Smooth muscle cell (in vitro differentiated cells): ENCODE measurements around the gene RGS7. TPM values are rescaled to one million over a fixed set of nuclear protein-coding genes. Genes with fewer than 3 reads are reported as not detected.

Experiments
- DNase-seq: peaks from one replicate; lab custom pipeline; 2025; ENCODE audit not compliant: unreplicated experiment; lab: John Stamatoyannopoulos, UW
- H2AFZ ChIP-seq: fragments of 200-600 bp; sonication (generic); 2 replicates; pipeline ENCODE4 v1.6.0; 2016; ENCODE audit warnings: antibody characterized with exemption, low read depth, mild to moderate bottlenecking
- H3F3A ChIP-seq: fragments of 200-600 bp; sonication (generic); 2 replicates; pipeline ENCODE4 v1.6.0; 2017; ENCODE audit warnings: antibody characterized with exemption, low read depth
- H3K27ac ChIP-seq: fragments of 200-600 bp; sonication (generic); 2 replicates; pipeline ENCODE4 v1.5.1; 2016; ENCODE audit warnings: low read depth, mild to moderate bottlenecking
- H3K27me3 ChIP-seq: fragments of 200-600 bp; sonication (generic); 2 replicates; pipeline ENCODE4 v1.6.1; 2016; ENCODE audit warnings: low read depth, mild to moderate bottlenecking
- H3K36me3 ChIP-seq: fragments of 200-600 bp; sonication (generic); 2 replicates; pipeline ENCODE4 v1.5.1; 2016; ENCODE audit warnings: low read depth
- H3K4me1 ChIP-seq: fragments of 200-600 bp; sonication (generic); 2 replicates; pipeline ENCODE4 v1.5.1; 2016; ENCODE audit warnings: low read depth
- H3K4me2 ChIP-seq: fragments of 200-600 bp; sonication (generic); 2 replicates; pipeline ENCODE4 v1.6.0; 2016; ENCODE audit warnings: mild to moderate bottlenecking
- H3K4me3 ChIP-seq: fragments of 200-600 bp; sonication (generic); 2 replicates; pipeline ENCODE4 v1.5.1; 2016; ENCODE audit warnings: mild to moderate bottlenecking
- H3K79me2 ChIP-seq: fragments of 200-600 bp; sonication (generic); 2 replicates; pipeline ENCODE4 v1.6.0; 2016; ENCODE audit warnings: low read depth, mild to moderate bottlenecking
- H3K9ac ChIP-seq: fragments of 200-600 bp; sonication (generic); 2 replicates; pipeline ENCODE4 v1.6.0; 2016; ENCODE audit warnings: low read depth
- H3K9me3 ChIP-seq: fragments of 200-600 bp; sonication (generic); replicated peaks from 2 replicates; pipeline ENCODE4 v1.5.1; 2016; ENCODE audit warnings: low read depth
- H4K20me1 ChIP-seq: fragments of 200-600 bp; sonication (generic); 2 replicates; pipeline ENCODE4 v1.6.0; 2016; ENCODE audit warnings: low read depth
- CTCF ChIP-seq: fragments of 200-600 bp; sonication (generic); IDR thresholded peaks from 2 replicates; pipeline ENCODE4 v1.5.1; 2017; ENCODE audit warnings: borderline replicate concordance, mild to moderate bottlenecking, antibody characterized with exemption; ENCODE audit not compliant: insufficient read depth, poor library complexity, severe bottlenecking
- WGBS: methylation state at CpG from one replicate; pipeline ENCODE4 v1.1.7; 2016; ENCODE audit warnings: low lambda C conversion rate; 5-methylcytosine and 5-hydroxymethylcytosine counted together
- polyA plus RNA-seq: library from polyadenylated mRNA; unstranded; fragments of >200 nt; fragmentation: Nextera tagmentation; extraction: Ambion mirVana; gene quantifications from 2 replicates; pipeline ENCODE4 v1.2.1, GENCODE V29; 2016
- total RNA-seq: library from RNA; depleted of rRNA; stranded (reverse); fragments of >200 nt; gene quantifications from 2 replicates; pipeline ENCODE4 v1.2.3, GENCODE V29; 2014

RGS7 gene
- total and polyA plus RNA-seq, 2 experiments from 2014 or later: 0.16 TPM; not detected in 1

GRCh38 chr1:241219449-241219848, 137.6 kb downstream of the RGS7 start:
- peak overlapping the region; percentile 1 for H3K27ac ChIP-seq
- no peak for TF ChIP-seq CTCF
- H3K36me3 ChIP-seq: no peaks in the 10 kb centered on the region
- DNase-seq: no peak
- H4K20me1 ChIP-seq: no peaks in the 10 kb centered on the region
- no peak overlapping the region for H3K4me3 ChIP-seq
- no peaks in the 10 kb centered on the region for H3K79me2 ChIP-seq
- H3K9me3 ChIP-seq: no peaks in the 10 kb centered on the region
- H3K27me3 ChIP-seq: no peaks in the 10 kb centered on the region
- WGBS: 56% methylated on average over 2 of the region's 2 CpGs
- H3K9ac ChIP-seq: no peak overlapping the region
- H3K4me1 ChIP-seq: no peaks in the 10 kb centered on the region
- no peak overlapping the region for H3K4me2 ChIP-seq
- H3F3A ChIP-seq: no peaks in the 10 kb centered on the region
- H2AFZ ChIP-seq: no peak overlapping the region

GRCh38 chr1:241217516-241217915, 139.5 kb downstream of the RGS7 start:
- H4K20me1 ChIP-seq: no peaks in the 10 kb centered on the region
- no peaks in the 10 kb centered on the region for H3K4me1 ChIP-seq
- no peak for TF ChIP-seq CTCF
- H3K4me2 ChIP-seq: no peak overlapping the region
- no peaks in the 10 kb centered on the region for H3K9me3 ChIP-seq
- H3F3A ChIP-seq: no peaks in the 10 kb centered on the region
- H3K27ac ChIP-seq: no peak overlapping the region
- DNase-seq: no peak
- H2AFZ ChIP-seq: no peak overlapping the region
- no peaks in the 10 kb centered on the region for H3K79me2 ChIP-seq
- no peaks in the 10 kb centered on the region for H3K27me3 ChIP-seq
- no peak overlapping the region for H3K4me3 ChIP-seq
- H3K9ac ChIP-seq: no peak overlapping the region
- no peaks in the 10 kb centered on the region for H3K36me3 ChIP-seq
- WGBS: 84% methylated on average over 2 of the region's 2 CpGs

- H3K4me1 ChIP-seq: no peaks in the 10 kb centered on the region
- H3K27ac ChIP-seq: no peak overlapping the region
- H3K27me3 ChIP-seq: no peaks in the 10 kb centered on the region
- H2AFZ ChIP-seq: no peak overlapping the region
- no peaks in the 10 kb centered on the region for H3K79me2 ChIP-seq
- 97% methylated on average over 9 of the region's 9 CpGs for WGBS
- H3K4me3 ChIP-seq: no peak overlapping the region
- TF ChIP-seq CTCF: no peak
- no peaks in the 10 kb centered on the region for H4K20me1 ChIP-seq
- DNase-seq: no peak
- no peaks in the 10 kb centered on the region for H3K9me3 ChIP-seq
- H3K4me2 ChIP-seq: no peak overlapping the region
- H3K36me3 ChIP-seq: no peaks in the 10 kb centered on the region
- H3K9ac ChIP-seq: no peak overlapping the region
- no peaks in the 10 kb centered on the region for H3F3A ChIP-seq
Observed at GRCh38 chr1:241215683-241216082, 141.3 kb downstream of the RGS7 start.

- H4K20me1 ChIP-seq: no peaks in the 10 kb centered on the region
- no peak overlapping the region for H3K4me2 ChIP-seq
- H3K4me1 ChIP-seq: no peaks in the 10 kb centered on the region
- no peak overlapping the region for H3K4me3 ChIP-seq
- WGBS: 83% methylated on average over 4 of the region's 4 CpGs
- no peak overlapping the region for H3K9ac ChIP-seq
- no peak overlapping the region for H2AFZ ChIP-seq
- TF ChIP-seq CTCF: no peak
- no peaks in the 10 kb centered on the region for H3K36me3 ChIP-seq
- no peak overlapping the region for H3K27ac ChIP-seq
- H3F3A ChIP-seq: no peaks in the 10 kb centered on the region
- H3K27me3 ChIP-seq: no peaks in the 10 kb centered on the region
- no peak for DNase-seq
- no peaks in the 10 kb centered on the region for H3K9me3 ChIP-seq
- no peaks in the 10 kb centered on the region for H3K79me2 ChIP-seq
Observed at GRCh38 chr1:241215203-241215602, 141.8 kb downstream of the RGS7 start.
